ENCODE measurements around the gene CALY.

- TF ChIP-seq POLR2AphosphoS5 (IDR thresholded peaks at IDR 0.05) (no peak), CTCF (IDR thresholded peaks at IDR 0.05) (no peak)
Observed at GRCh38 chr10:133381036-133381435, 44.3 kb upstream of the CALY start.
